GM18873 (cell line): ENCODE results near the gene LRRFIP2.
"Not testable (repeated sequence)": the region's sequence is repeated elsewhere in the genome, so short reads cannot be mapped to it uniquely, and the experiment has no call there.

ENCODE experiments used
- ATAC-seq: cut with Tn5 transposase; IDR thresholded peaks from one replicate; pipeline ENCODE4 v1.9.1; 2021; ENCODE audit warnings: mild to moderate bottlenecking, moderate library complexity, moderate number of reproducible peaks; ENCODE audit not compliant: unreplicated experiment, low FRiP score

The LRRFIP2 gene

DNA sequence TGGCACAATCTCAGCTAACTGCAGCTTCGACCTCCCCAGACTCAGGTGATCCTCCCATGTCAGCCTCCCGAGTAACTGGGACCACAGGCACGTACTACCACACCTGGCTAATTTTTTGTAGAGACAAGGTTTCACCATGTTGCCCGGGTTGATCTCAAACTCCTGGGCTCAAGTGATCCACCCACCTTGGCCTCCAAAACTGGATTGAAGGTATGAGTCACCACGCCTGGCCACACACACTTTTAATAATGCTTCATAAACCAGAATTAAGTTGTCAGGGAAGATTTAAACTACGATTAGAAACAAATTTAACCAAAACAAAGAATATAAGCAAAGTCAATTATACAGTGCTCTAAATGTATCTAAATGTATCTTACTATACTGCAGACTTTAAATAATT is 87.5 kb downstream of the LRRFIP2 start:
- ATAC-seq = no peak

DNA sequence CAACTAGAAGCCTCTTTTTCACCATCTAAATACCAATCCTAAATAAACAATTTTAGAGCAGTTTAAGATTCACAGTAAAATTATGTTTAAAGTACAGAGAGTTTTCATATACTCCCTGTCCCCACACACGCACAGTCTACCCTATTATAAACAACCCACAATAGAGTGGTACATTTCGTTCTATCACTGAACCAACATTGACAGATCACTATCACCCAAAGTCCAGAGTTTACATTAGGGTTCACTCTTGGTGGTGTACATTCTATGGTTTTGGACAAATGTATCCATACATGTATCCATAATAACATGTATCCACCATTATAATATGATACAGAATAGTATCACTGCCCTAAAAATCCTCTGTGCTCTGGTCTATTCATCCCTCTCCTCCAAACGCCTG is 92.1 kb downstream of the LRRFIP2 start:
- ATAC-seq = no peak

DNA sequence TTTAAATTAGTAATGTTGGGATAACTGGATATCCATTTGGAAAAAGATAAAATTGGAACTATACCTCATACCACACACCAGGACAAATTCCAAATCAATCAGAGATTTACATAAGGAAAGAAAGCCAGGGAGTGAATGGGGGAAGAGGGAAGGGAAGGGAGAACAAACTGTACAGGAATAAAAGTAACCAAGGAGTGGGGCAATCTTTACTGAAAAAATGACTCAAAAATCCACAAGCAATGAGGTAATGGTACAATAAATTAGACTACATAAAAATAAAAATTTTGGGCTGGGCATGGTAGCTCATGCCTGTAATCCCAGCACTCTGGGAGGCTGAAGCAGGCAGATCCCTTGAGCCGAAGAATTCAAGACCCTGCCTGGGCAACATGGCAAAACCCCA is 98.4 kb downstream of the LRRFIP2 start:
- no peak for ATAC-seq

- no peak for ATAC-seq
Observed at GRCh38 chr3:37074178-37074577, 100.2 kb downstream of the LRRFIP2 start.

GRCh38 chr3:37072892-37073291 is 101.5 kb downstream of the LRRFIP2 start:
- ATAC-seq = no peak

DNA sequence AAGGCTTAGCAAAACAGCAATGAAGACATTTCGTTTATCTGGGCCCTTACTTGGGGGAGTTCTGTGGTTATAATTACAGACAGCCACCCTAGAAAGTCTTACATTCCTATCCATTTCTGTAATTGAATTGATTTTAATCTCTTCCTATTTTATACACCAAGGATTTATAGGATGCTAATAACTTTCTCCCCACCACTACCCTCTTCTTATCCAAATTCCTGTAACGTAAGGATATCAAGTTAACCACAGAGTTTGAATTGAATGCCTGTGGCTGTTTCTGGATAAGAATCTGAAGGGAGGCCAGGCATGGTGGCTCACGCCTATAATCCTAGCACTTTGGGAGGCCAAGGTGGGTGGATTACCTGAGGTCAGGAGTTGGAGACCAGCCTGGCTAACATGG is 102.5 kb downstream of the LRRFIP2 start:
- no peak for ATAC-seq

DNA sequence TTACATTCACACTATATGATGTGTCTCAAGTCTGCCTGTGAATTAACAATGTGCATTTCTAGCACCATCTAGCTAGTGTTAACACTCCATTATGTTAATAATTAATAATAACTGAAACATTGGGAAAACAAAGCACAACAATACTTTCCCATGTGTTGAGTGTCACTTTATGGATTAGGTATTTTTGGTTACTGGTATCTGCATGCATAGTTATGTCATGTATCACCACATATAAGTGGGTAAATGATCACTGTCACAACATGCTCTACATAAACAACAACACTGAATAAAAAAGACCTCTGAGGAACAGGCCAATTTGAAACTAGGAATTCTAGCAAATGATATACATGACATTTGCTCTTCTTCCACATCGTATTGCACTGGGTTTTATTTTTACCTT is 106.4 kb downstream of the LRRFIP2 start:
- ATAC-seq = no peak

DNA sequence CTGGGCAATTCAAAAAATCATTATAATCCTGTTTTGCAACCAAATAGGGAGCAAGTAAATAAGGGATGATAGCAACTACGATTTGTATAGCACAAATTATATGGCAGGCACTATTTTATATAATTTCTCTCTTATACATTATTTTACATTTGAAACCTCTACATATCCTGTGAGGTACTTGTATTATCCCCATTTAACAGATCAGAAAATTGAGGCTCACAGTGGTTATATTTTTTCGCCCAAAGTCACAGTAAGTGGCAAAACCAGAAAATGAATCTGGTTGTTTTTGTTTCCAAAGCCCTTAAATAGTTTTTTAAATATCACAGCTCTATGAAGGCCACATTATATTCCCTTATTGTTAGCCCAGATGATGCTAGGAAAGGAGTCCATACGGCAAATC is 106.8 kb downstream of the LRRFIP2 start:
- no peak for ATAC-seq

DNA sequence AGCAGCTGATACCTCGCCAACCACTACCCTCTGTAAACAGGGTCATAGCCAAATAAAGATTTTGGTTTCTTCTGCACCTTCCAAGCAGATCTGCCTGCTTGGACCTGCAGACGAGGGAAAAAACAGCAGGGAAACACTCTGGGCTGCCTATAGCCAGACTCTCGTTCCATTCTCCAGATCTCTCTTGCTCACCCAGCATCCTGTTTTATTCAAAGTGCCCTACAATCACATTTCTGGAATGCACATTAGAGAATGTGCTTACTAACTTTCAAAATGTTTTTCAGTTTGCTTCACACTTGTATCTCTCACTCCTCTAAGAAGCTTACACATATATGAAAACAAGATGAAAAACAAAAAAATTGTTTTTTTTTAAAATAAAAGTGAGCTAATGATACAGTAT is 109.6 kb downstream of the LRRFIP2 start:
- ATAC-seq = no peak

DNA sequence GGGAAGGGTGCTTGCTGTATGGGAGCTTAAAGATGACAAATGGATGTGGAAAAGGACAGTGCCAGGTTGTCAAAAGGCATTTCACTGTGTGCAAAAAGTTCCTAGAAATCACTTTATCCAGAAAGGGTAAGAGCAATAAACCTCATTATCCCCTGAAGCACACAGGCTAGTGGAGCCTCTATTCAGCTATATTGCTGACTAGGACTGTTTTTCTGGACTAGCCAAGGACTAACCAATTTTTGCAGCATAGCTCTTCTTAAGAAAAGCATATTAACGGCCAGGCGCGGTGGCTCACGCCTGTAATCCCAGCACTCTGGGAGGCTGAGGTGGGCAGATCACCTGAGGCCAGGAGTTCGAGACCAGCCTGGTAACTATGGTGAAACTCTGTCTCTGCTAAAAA is 116.3 kb downstream of the LRRFIP2 start:
- ATAC-seq = no peak

DNA sequence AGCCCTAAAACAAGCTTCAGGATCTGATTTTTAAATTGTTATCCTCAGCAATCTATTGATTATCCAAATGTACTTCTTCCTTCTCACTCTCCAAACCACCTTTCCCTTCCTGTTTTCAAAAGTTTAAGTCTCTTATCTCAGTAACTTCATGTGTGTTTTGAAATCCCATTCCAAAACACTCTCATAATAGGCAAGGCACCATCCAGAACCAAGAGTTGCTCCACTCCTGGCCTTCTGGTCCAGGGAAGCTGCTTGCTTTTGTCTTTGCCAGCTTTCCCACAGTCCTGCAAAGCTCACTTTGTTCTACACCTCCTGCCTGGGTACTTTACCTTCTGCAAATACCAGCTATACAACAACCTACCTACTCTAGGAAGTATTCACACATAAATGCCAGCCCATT is 117.6 kb downstream of the LRRFIP2 start:
- ATAC-seq = no peak

GRCh38 chr3:37055077-37055476 is 119.3 kb downstream of the LRRFIP2 start:
- ATAC-seq = not testable (repeated sequence)

DNA sequence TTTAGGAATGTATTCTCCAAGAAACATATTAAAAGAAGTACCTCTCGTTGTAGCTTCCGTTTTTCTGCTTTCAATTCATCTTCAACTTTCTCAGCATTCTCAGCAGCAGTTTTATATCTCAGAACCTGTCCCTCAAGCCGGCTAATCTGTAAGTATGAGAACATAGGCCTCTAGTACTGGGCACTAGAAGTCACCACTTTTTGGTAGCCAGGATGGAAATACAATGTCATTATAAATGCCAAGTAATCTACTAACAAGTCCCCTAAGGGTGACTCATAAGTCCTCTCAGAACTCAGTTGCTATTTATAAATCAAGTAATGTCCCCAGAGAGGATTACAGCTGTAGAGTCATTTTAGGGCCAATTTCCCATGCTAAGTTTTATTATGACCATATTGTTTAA is 120.0 kb downstream of the LRRFIP2 start:
- ATAC-seq = no peak

GRCh38 chr3:37053753-37054152 is 120.6 kb downstream of the LRRFIP2 start:
- ATAC-seq = no peak

GRCh38 chr3:37053337-37053736 is 121.0 kb downstream of the LRRFIP2 start:
- ATAC-seq = no peak

DNA sequence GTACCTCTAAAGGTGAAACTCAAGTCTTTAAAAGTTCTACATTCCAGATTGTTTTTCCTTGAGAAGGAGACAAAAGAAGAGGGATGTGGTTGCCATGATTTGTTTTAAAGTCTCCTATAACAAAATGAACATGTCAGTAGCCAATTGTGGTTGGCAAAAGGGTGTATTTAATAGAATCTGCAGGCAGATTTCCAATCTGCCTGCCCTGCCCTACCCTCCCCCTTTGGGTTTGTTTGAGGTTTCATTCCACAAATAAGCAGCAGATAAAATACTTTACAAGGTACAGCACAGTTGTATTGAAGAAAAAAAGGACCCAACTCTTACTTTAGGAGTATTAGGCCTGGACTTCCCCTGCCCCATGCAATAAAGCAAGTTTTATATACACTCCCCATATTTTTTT is 121.5 kb downstream of the LRRFIP2 start:
- no peak for ATAC-seq

DNA sequence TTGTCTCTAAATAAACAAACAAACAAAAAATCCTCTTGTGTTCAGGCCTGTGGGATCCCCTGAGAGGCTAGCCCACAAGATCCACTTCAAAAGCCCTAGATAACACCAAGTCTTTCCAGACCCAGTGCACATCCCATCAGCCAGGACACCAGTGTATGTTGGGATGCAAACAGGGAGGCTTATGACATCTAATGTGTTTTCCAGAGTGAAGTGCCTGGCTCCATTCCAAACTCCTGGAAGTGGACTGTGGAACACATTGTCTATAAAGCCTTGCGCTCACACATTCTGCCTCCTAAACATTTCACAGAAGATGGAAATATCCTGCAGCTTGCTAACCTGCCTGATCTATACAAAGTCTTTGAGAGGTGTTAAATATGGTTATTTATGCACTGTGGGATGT is 124.1 kb downstream of the LRRFIP2 start:
- ATAC-seq = no peak

- not testable (repeated sequence) for ATAC-seq
Observed at GRCh38 chr3:37042712-37043111, 131.7 kb downstream of the LRRFIP2 start.

DNA sequence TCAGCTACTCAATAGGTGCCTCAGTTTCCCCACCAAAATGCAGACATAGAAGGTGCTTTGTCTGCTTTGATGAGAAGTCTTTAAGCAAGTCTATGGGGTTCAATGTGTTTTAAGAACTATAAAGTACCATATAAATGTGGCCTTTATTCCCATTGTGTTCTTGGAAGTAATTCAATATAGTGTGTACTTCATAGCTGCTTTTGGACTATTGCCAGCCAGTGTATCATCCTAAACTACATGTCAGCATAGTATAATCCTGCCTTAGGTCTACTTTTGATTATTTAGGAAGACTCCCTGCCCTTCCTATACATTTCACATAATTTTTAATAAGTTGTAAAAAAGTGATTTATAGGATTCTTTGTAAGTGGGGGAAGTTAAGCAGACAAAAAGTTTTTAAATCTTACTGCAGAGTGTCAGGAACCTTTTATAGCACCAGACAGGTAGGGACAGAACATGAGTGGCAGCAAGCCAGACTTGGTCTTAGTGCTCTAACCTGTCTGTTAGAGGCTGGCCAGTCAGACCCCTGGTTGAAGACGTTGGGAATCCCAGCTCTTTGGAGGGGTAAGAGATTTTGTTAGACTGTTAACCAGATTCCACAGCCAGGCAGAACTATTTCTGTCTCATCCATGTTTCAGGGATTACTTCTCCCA is 132.7 kb downstream of the LRRFIP2 start:
- no peak for ATAC-seq

- ATAC-seq = no peak
Observed at GRCh38 chr3:37040231-37040630, 134.2 kb downstream of the LRRFIP2 start.

- no peak for ATAC-seq
Observed at GRCh38 chr3:37039161-37039846, 135.1 kb downstream of the LRRFIP2 start.

GRCh38 chr3:37037352-37037751 is 137.0 kb downstream of the LRRFIP2 start:
- no peak for ATAC-seq
